Stimulated activated CD4-positive, alpha-beta T cell treated with anti-CD3 and anti-CD28 coated beads, TNF-alpha, amount 100 ng/mL, for 48 hours (primary cell): ENCODE data around the gene ALDH1A1.

Experiments
- DNase-seq, 3 donors: peaks; one replicate each; pipeline ENCODE4 v3.0.0-alpha.2; 2020; ENCODE audit warnings: low read depth in 3 of 3

The ALDH1A1 gene

GRCh38 chr9:72952914-72953313 is at the start of gene ALDH1A1:
Gene ALDH1A1, minus strand, starts transcription at chr9:72953053. Its CDS starts 53 bp downstream, at chr9:72953000.
- no peak for DNase-seq

- DNase-seq, result no peak
Observed at GRCh38 chr9:73001860-73002259, 49.0 kb upstream of the ALDH1A1 start.

GRCh38 chr9:72998363-72998762 is 45.5 kb upstream of the ALDH1A1 start:
- DNase-seq, result no peak

GRCh38 chr9:72997387-72997995 is 44.6 kb upstream of the ALDH1A1 start:
- no peak for DNase-seq

- no peak for DNase-seq
Observed at GRCh38 chr9:72996684-72997314, 43.9 kb upstream of the ALDH1A1 start.

- no peak for DNase-seq
Observed at GRCh38 chr9:72996114-72996513, 43.3 kb upstream of the ALDH1A1 start.

GRCh38 chr9:72995131-72996024 is 42.5 kb upstream of the ALDH1A1 start:
- no peak for DNase-seq

GRCh38 chr9:72991772-72992171 is 38.9 kb upstream of the ALDH1A1 start:
- no peak for DNase-seq

GRCh38 chr9:72990397-72991182 is 37.7 kb upstream of the ALDH1A1 start:
- DNase-seq, result no peak

GRCh38 chr9:72986522-72987116 is 33.8 kb upstream of the ALDH1A1 start:
- DNase-seq, result no peak

GRCh38 chr9:72985746-72986145 is 32.9 kb upstream of the ALDH1A1 start:
- no peak for DNase-seq

GRCh38 chr9:72984991-72985390 is 32.1 kb upstream of the ALDH1A1 start:
- DNase-seq, result no peak

GRCh38 chr9:72984226-72984947 is 31.5 kb upstream of the ALDH1A1 start:
- DNase-seq, result no peak

- no peak for DNase-seq
Observed at GRCh38 chr9:72983512-72984225, 30.8 kb upstream of the ALDH1A1 start.

- DNase-seq, result no peak
Observed at GRCh38 chr9:72983056-72983455, 30.2 kb upstream of the ALDH1A1 start.

GRCh38 chr9:72982146-72982799 is 29.4 kb upstream of the ALDH1A1 start:
- DNase-seq, result no peak

- DNase-seq, result no peak
Observed at GRCh38 chr9:72981433-72981832, 28.6 kb upstream of the ALDH1A1 start.

- DNase-seq, result no peak
Observed at GRCh38 chr9:72980600-72981265, 27.9 kb upstream of the ALDH1A1 start.

- no peak for DNase-seq
Observed at GRCh38 chr9:72980183-72980582, 27.3 kb upstream of the ALDH1A1 start.
